ENCODE measurements around the gene WDFY1. TPM values are rescaled to one million over a fixed set of nuclear protein-coding genes. Genes with fewer than 3 reads are reported as not detected.

The WDFY1 gene
- total RNA-seq, 2 experiments from 2014 or later = 20.8 to 23.1 TPM

- H3K27ac Mint-ChIP-seq = peak overlapping the region; percentile 80
- peaks cover 2% of the 10 kb centered on the region for H3K9me3 Mint-ChIP-seq
- CTCF ChIA-PET = no interaction called here
- intact Hi-C loops (cut with micrococcal nuclease) = no loop called here
- peaks cover 59% of the 10 kb centered on the region for H3K4me1 Mint-ChIP-seq (ENCODE audit: low read depth)
- no peaks in the 10 kb centered on the region for H3K27me3 Mint-ChIP-seq
- ATAC-seq = no peak
- H3K36me3 Mint-ChIP-seq (ENCODE audit: low read depth) = peaks cover 7% of the 10 kb centered on the region
- TF ChIP-seq, protein P1, sequence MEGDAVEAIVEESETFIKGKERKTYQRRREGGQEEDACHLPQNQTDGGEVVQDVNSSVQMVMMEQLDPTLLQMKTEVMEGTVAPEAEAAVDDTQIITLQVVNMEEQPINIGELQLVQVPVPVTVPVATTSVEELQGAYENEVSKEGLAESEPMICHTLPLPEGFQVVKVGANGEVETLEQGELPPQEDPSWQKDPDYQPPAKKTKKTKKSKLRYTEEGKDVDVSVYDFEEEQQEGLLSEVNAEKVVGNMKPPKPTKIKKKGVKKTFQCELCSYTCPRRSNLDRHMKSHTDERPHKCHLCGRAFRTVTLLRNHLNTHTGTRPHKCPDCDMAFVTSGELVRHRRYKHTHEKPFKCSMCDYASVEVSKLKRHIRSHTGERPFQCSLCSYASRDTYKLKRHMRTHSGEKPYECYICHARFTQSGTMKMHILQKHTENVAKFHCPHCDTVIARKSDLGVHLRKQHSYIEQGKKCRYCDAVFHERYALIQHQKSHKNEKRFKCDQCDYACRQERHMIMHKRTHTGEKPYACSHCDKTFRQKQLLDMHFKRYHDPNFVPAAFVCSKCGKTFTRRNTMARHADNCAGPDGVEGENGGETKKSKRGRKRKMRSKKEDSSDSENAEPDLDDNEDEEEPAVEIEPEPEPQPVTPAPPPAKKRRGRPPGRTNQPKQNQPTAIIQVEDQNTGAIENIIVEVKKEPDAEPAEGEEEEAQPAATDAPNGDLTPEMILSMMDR (IDR thresholded peaks at IDR 0.05) = no peak
- POLR2A ChIA-PET = no interaction called here
- H3K4me3 Mint-ChIP-seq = no peak overlapping the region
- no peak for DNase-seq
These were observed 2.6 kb upstream of the WDFY1 start for GRCh38 chr2:223947711-223948205.

- POLR2A ChIA-PET = interaction anchor here (1.8 to 7.0 kb wide), 2 partner anchors 9 to 16 kb away, joined by 6 to 84 read pairs; partner anchors contain the start of gene MRPL44
- peaks cover 53% of the 10 kb centered on the region for H3K4me1 Mint-ChIP-seq (ENCODE audit: low read depth)
These were observed 620 bp upstream of the WDFY1 start for GRCh38 chr2:223945755-223946154.

DNA sequence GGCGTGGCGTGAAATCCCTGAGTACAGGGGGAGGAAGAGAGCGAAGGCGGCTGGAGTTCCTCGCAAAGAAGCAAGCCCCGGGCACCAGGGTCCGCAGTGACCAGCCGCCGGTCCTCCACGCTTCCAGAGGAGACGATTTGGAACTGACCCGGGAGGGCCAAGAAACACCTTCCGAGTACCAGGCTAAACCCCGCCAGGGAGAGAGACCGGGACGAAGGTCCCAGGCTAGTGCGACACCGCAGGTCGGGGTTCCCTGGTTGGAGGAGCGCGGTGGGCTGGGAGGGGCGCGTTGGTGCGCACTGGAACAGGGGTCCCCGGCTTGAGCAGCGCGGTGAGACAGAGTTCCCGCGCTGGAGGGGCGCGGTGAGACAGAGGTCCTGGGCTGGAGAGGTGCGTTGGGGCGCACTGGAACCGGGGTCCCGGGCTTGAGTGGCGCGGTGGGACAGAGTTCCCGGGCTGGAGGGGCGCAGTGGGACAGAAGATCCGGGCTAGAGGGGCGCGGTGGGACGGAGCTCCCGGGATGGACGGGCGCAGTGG, 901 bp downstream of the WDFY1 start:
- peaks cover 49% of the 10 kb centered on the region for H3K4me1 Mint-ChIP-seq (ENCODE audit: low read depth)
- ChIA-PET CTCF (no interaction called here), POLR2A (interaction anchor here (1.4 to 7.0 kb wide), 3 partner anchors 11 to 81 kb away, joined by 4 to 84 read pairs (median 6); partner anchors contain the start of gene MRPL44)
- peak overlapping the region; percentile 91 for H3K27ac Mint-ChIP-seq
- intact Hi-C loops (cut with micrococcal nuclease) = loop anchor here (5.0 kb wide), 1 partner anchor 983 kb away; no protein-coding TSS in a partner anchor
- H3K36me3 Mint-ChIP-seq (ENCODE audit: low read depth) = peaks cover 22% of the 10 kb centered on the region
- peak overlapping the region; percentile 92 for H3K4me3 Mint-ChIP-seq
- no peak for ATAC-seq
- peak; percentile 51 for DNase-seq
- no peaks in the 10 kb centered on the region for H3K27me3 Mint-ChIP-seq
- TF ChIP-seq, protein P1 (IDR thresholded peaks at IDR 0.05) = no peak
- H3K9me3 Mint-ChIP-seq = peaks cover 12% of the 10 kb centered on the region

More at GRCh38 chr2:223945755-223946154, 620 bp upstream of the WDFY1 start:
- intact Hi-C loops (cut with micrococcal nuclease) = no loop called here
- DNase-seq (no peak), ATAC-seq (no peak)
- H3K4me3 Mint-ChIP-seq = peak overlapping the region; percentile 92
- no peaks in the 10 kb centered on the region for H3K27me3 Mint-ChIP-seq
- CTCF ChIA-PET = interaction anchor here (0.7 to 1.5 kb wide), 3 partner anchors 9 to 24 kb away, joined by 3 to 6 read pairs (median 4); partner anchors contain the start of gene MRPL44
- TF ChIP-seq, protein P1 (IDR thresholded peaks at IDR 0.05) = no peak
- peak overlapping the region; percentile 93 for H3K27ac Mint-ChIP-seq
- peaks cover 14% of the 10 kb centered on the region for H3K36me3 Mint-ChIP-seq (ENCODE audit: low read depth)
- H3K9me3 Mint-ChIP-seq = peaks cover 5% of the 10 kb centered on the region

- CTCF ChIA-PET = interaction anchor here (1.0 kb wide), 1 partner anchor 12 kb away, joined by 4 read pairs; no protein-coding TSS in a partner anchor
- no peak for ATAC-seq
- POLR2A ChIA-PET = interaction anchor here (7.0 kb wide), 1 partner anchor 12 kb away, joined by 84 read pairs; the partner anchor contains the start of gene MRPL44
- peaks cover 17% of the 10 kb centered on the region for H3K9me3 Mint-ChIP-seq
- H3K4me1 Mint-ChIP-seq (ENCODE audit: low read depth) = peaks cover 50% of the 10 kb centered on the region
- H3K27ac Mint-ChIP-seq = no peak overlapping the region
- intact Hi-C loops (cut with micrococcal nuclease) = loop anchor here (5.0 kb wide), 1 partner anchor 984 kb away; no protein-coding TSS in a partner anchor
- peaks cover 27% of the 10 kb centered on the region for H3K36me3 Mint-ChIP-seq (ENCODE audit: low read depth)
- no peak for DNase-seq
- TF ChIP-seq, protein P1 (IDR thresholded peaks at IDR 0.05) = no peak
- peak overlapping the region; percentile 92 for H3K4me3 Mint-ChIP-seq
- H3K27me3 Mint-ChIP-seq = no peaks in the 10 kb centered on the region
These were observed 1.6 kb downstream of the WDFY1 start for GRCh38 chr2:223943561-223944008.

DNA sequence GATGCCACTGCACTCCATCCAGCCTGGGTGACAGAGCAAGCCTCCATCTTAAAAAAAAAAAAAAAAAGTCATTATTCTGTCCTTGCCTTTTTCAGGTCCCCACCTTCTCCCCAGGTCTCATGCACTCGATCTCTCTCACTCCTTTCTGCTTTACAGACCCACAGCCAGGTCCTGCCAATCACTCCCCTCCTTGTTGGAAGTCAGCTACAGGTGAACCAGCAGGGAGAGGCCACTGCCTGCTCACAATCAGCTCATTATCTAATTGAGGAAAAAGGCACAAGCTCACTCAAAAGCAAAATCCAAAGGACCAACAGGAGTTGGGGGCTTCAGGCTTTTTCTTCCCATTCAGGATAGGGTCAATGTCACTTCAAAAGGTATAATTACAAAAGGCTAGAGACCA, 2.0 kb downstream of the WDFY1 start:
- intact Hi-C loops (cut with micrococcal nuclease) = loop anchor here (5.0 kb wide), 1 partner anchor 984 kb away; no protein-coding TSS in a partner anchor
- H3K27me3 Mint-ChIP-seq = no peaks in the 10 kb centered on the region
- TF ChIP-seq, protein P1 (IDR thresholded peaks at IDR 0.05) = no peak
- POLR2A ChIA-PET = interaction anchor here (7.0 kb wide), 1 partner anchor 12 kb away, joined by 84 read pairs; the partner anchor contains the start of gene MRPL44
- no peak for DNase-seq
- peaks cover 52% of the 10 kb centered on the region for H3K4me1 Mint-ChIP-seq (ENCODE audit: low read depth)
- ATAC-seq = no peak
- H3K36me3 Mint-ChIP-seq (ENCODE audit: low read depth) = peaks cover 29% of the 10 kb centered on the region
- no peak overlapping the region for H3K27ac Mint-ChIP-seq
- CTCF ChIA-PET = interaction anchor here (1.0 kb wide), 1 partner anchor 12 kb away, joined by 4 read pairs; no protein-coding TSS in a partner anchor
- peaks cover 19% of the 10 kb centered on the region for H3K9me3 Mint-ChIP-seq
- peak overlapping the region; percentile 92 for H3K4me3 Mint-ChIP-seq
